Measurements from ENCODE around the gene TP53BP2.

DNA sequence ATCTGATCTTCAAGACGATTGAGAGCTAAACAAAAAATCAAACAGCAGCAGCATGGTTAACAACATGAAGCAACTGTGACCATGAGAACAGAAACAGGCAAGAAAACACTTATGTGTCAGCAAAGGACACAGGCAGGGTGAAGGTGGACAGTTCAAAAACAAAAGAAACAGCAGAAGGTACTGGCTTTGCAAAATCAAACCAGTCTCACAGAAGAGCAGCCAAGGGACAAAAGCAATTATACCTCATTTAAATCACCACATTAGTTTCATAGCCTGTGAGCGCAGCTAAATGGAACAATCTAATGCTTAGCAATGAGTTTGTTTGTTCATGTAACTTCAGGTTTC, 74.3 kb downstream of the TP53BP2 start:
- TF ChIP-seq, protein P1, sequence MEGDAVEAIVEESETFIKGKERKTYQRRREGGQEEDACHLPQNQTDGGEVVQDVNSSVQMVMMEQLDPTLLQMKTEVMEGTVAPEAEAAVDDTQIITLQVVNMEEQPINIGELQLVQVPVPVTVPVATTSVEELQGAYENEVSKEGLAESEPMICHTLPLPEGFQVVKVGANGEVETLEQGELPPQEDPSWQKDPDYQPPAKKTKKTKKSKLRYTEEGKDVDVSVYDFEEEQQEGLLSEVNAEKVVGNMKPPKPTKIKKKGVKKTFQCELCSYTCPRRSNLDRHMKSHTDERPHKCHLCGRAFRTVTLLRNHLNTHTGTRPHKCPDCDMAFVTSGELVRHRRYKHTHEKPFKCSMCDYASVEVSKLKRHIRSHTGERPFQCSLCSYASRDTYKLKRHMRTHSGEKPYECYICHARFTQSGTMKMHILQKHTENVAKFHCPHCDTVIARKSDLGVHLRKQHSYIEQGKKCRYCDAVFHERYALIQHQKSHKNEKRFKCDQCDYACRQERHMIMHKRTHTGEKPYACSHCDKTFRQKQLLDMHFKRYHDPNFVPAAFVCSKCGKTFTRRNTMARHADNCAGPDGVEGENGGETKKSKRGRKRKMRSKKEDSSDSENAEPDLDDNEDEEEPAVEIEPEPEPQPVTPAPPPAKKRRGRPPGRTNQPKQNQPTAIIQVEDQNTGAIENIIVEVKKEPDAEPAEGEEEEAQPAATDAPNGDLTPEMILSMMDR (conservative IDR thresholded peaks at IDR 0.05; ENCODE audit: low read length): no peak
- no peak for TF ChIP-seq EZH2phosphoT487 (IDR thresholded peaks at IDR 0.05; ENCODE audit: borderline replicate concordance)
